Activated CD4-positive, alpha-beta T cell treated with anti-CD3 and anti-CD28 coated beads, Interleukin-2, Interleukin-4, amounts not matched to agents 100 ng/mL and 50 ng/mL, durations not matched to agents 16 hours and 8 hours (primary cell): ENCODE results near the gene STRN3.
"Not testable (repeated sequence)": the region's sequence is repeated elsewhere in the genome, so short reads cannot be mapped to it uniquely, and the experiment has no call there.

Experiments used
- DNase-seq: peaks from one replicate; pipeline ENCODE4 v3.0.0-alpha.2; 2020; ENCODE audit warnings: low spot score

The STRN3 gene

GRCh38 chr14:31026077-31026449, at the start of gene STRN3:
Gene STRN3 (minus strand): TSS chr14:31026379. CDS start chr14:31026185, 194 bp downstream.
- no peak for DNase-seq

GRCh38 chr14:31075144-31075543, 49.0 kb upstream of the STRN3 start:
- no peak for DNase-seq

GRCh38 chr14:31071151-31071550, 45.0 kb upstream of the STRN3 start:
- no peak for DNase-seq

GRCh38 chr14:31070431-31070830, 44.3 kb upstream of the STRN3 start:
- no peak for DNase-seq

GRCh38 chr14:31069343-31069742, 43.2 kb upstream of the STRN3 start:
- DNase-seq, result no peak

GRCh38 chr14:31068235-31068634, 42.1 kb upstream of the STRN3 start:
- no peak for DNase-seq

GRCh38 chr14:31062908-31063307, 36.7 kb upstream of the STRN3 start:
- not testable (repeated sequence) for DNase-seq

GRCh38 chr14:31060253-31060875, 34.2 kb upstream of the STRN3 start:
- no peak for DNase-seq

- DNase-seq, result no peak
Observed at GRCh38 chr14:31059152-31059924, 33.2 kb upstream of the STRN3 start.

GRCh38 chr14:31057701-31058364, 31.7 kb upstream of the STRN3 start:
- DNase-seq, result no peak

GRCh38 chr14:31057035-31057434, 30.9 kb upstream of the STRN3 start:
- no peak for DNase-seq

- not testable (repeated sequence) for DNase-seq
Observed at GRCh38 chr14:31052905-31053586, 26.9 kb upstream of the STRN3 start.

GRCh38 chr14:31051511-31051910, 25.3 kb upstream of the STRN3 start:
- DNase-seq, result no peak

GRCh38 chr14:31051023-31051422, 24.8 kb upstream of the STRN3 start:
- DNase-seq, result no peak

- no peak for DNase-seq
Observed at GRCh38 chr14:31047503-31047902, 21.3 kb upstream of the STRN3 start.

- no peak for DNase-seq
Observed at GRCh38 chr14:31045501-31046080, 19.4 kb upstream of the STRN3 start.

GRCh38 chr14:31043379-31043778, 17.2 kb upstream of the STRN3 start:
- no peak for DNase-seq

GRCh38 chr14:31042893-31043292, 16.7 kb upstream of the STRN3 start:
- DNase-seq, result not testable (repeated sequence)

- no peak for DNase-seq
Observed at GRCh38 chr14:31042300-31042699, 16.1 kb upstream of the STRN3 start.

GRCh38 chr14:31038521-31039166, 12.5 kb upstream of the STRN3 start:
- DNase-seq, result no peak

- no peak for DNase-seq
Observed at GRCh38 chr14:31037709-31038221, 11.6 kb upstream of the STRN3 start.
